Activated naive CD8-positive, alpha-beta T cell treated with anti-CD3 and anti-CD28 coated beads, Interleukin-2, amount 10 ng/mL, durations not matched to agents 7 days and 5 days (primary cell): ENCODE results near the gene TOMM20. TPM values are rescaled to one million over a fixed set of nuclear protein-coding genes. Genes with fewer than 3 reads are reported as not detected.

ENCODE experiments used
- ATAC-seq: fragments of 150-1000 bp; cut with Tn5 transposase; one replicate; pipeline ENCODE4 v1.10.0; 2021; ENCODE audit warnings: low read depth, moderate library complexity
- POLR2A ChIA-PET: fragments of 350-600 bp; sonication (Branson Sonifier 250); formaldehyde crosslinking; loops from one replicate; lab custom pipeline; 2021; ENCODE audit warnings: antibody characterized with exemption; lab: Charles Lee
- DNase-seq: peaks from one replicate; pipeline ENCODE4 v3.0.0; 2021
- H3K27ac Mint-ChIP-seq: one replicate; pipeline ENCODE4 v1.8.0; 2022; ENCODE audit warnings: mild to moderate bottlenecking, mixed read lengths
- H3K27me3 Mint-ChIP-seq: one replicate; pipeline ENCODE4 v1.8.0; 2022; ENCODE audit warnings: mild to moderate bottlenecking, moderate library complexity, mixed read lengths
- H3K36me3 Mint-ChIP-seq: one replicate; pipeline ENCODE4 v1.8.0; 2021; ENCODE audit warnings: mild to moderate bottlenecking, mixed read lengths
- H3K4me1 Mint-ChIP-seq: one replicate; pipeline ENCODE4 v1.8.0; 2021; ENCODE audit warnings: mixed read lengths
- H3K4me3 Mint-ChIP-seq: one replicate; pipeline ENCODE4 v1.8.0; 2022; ENCODE audit warnings: mild to moderate bottlenecking, moderate library complexity, mixed read lengths
- H3K9me3 Mint-ChIP-seq: one replicate; pipeline ENCODE4 v1.8.0; 2021; ENCODE audit warnings: mixed read lengths
- total RNA-seq, 2 experiments: library from RNA; stranded (reverse); gene quantifications; one replicate each; pipeline ENCODE4 v1.2.3, GENCODE V29; 2021

Gene TOMM20
- total RNA-seq, 2 experiments from 2014 or later: 81.2 to 95.5 TPM

DNA sequence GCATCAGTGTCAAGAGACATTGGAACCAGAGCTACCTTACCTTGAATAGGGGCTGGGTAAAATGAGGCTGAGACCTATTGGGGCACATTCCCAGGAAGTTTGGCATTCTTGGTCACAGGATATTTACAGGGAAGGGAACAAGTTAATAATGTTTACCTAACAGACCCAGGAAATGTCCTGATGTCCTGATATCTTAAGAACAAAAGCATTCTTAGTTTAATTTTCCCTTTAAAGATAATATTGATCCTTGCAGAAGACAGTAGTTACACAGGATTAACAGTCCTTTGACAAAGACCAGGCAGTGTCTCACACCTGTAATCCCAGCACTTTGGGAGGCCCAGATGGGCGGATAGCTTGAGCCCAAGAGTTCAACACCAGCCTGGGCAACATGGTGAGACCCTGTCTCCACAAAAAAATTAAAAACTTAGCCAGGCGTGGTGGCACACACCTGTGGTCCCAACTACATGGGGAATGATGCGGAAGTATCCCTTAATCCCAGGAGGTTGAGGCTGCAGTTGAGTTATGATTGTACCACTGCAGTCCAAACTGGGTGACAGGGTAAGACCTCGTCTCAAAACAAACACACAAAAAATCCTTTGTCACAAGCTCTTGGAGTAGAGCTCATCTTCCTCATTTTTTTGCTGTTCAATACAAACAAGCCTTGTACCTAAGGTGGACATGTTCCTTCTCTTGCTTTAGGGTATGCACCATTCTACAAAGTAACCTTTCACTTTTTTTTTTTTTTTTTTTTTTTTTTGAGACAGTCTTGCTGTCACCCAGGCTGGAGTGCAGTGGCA, 1.3 kb upstream of the TOMM20 start:
- peak overlapping the region; percentile 98 for H3K27ac Mint-ChIP-seq
- peaks cover 34% of the 10 kb centered on the region for H3K36me3 Mint-ChIP-seq
- H3K9me3 Mint-ChIP-seq: no peaks in the 10 kb centered on the region
- DNase-seq (no peak), ATAC-seq (no peak)
- peak overlapping the region; percentile 98 for H3K4me3 Mint-ChIP-seq
- POLR2A ChIA-PET: interaction anchor here (0.7 to 3.4 kb wide), 5 partner anchors 12 to 278 kb away, joined by 3 to 18 read pairs (median 4); partner anchors contain the start of gene RBM34
- peaks cover 16% of the 10 kb centered on the region for H3K4me1 Mint-ChIP-seq
- no peaks in the 10 kb centered on the region for H3K27me3 Mint-ChIP-seq

- H3K27me3 Mint-ChIP-seq: no peaks in the 10 kb centered on the region
- ATAC-seq (no peak), DNase-seq (peak; percentile 45)
- POLR2A ChIA-PET: interaction anchor here (0.8 to 3.4 kb wide), 4 partner anchors 18 to 295 kb away, joined by 3 to 18 read pairs (median 4); partner anchors contain the start of gene RBM34
- peak overlapping the region; percentile 98 for H3K4me3 Mint-ChIP-seq
- H3K9me3 Mint-ChIP-seq: no peaks in the 10 kb centered on the region
- H3K27ac Mint-ChIP-seq: peak overlapping the region; percentile 98
- H3K4me1 Mint-ChIP-seq: peaks cover 27% of the 10 kb centered on the region
- peaks cover 29% of the 10 kb centered on the region for H3K36me3 Mint-ChIP-seq
These were observed 743 bp downstream of the TOMM20 start for GRCh38 chr1:235127732-235128455.

- Mint-ChIP-seq H3K27me3 (no peaks in the 10 kb centered on the region), H3K27ac (peak overlapping the region; percentile 98), H3K4me3 (peak overlapping the region; percentile 98), H3K4me1 (peaks cover 33% of the 10 kb centered on the region), H3K36me3 (peaks cover 31% of the 10 kb centered on the region), H3K9me3 (no peaks in the 10 kb centered on the region)
- no peak for ATAC-seq
- POLR2A ChIA-PET: interaction anchor here (1.9 to 3.4 kb wide), 2 partner anchors 23 to 33 kb away, joined by 5 to 18 read pairs; partner anchors contain the start of gene RBM34
- no peak for DNase-seq
These were observed 1.4 kb downstream of the TOMM20 start for GRCh38 chr1:235127203-235127602.

- H3K27ac Mint-ChIP-seq: peak overlapping the region; percentile 81
- DNase-seq (no peak), ATAC-seq (no peak)
- H3K36me3 Mint-ChIP-seq: peaks cover 31% of the 10 kb centered on the region
- no peaks in the 10 kb centered on the region for H3K9me3 Mint-ChIP-seq
- POLR2A ChIA-PET: no interaction called here
- peak overlapping the region; percentile 58 for H3K4me3 Mint-ChIP-seq
- H3K4me1 Mint-ChIP-seq: peaks cover 37% of the 10 kb centered on the region
- no peaks in the 10 kb centered on the region for H3K27me3 Mint-ChIP-seq
These were observed 4.0 kb downstream of the TOMM20 start for GRCh38 chr1:235124665-235125064.

DNA sequence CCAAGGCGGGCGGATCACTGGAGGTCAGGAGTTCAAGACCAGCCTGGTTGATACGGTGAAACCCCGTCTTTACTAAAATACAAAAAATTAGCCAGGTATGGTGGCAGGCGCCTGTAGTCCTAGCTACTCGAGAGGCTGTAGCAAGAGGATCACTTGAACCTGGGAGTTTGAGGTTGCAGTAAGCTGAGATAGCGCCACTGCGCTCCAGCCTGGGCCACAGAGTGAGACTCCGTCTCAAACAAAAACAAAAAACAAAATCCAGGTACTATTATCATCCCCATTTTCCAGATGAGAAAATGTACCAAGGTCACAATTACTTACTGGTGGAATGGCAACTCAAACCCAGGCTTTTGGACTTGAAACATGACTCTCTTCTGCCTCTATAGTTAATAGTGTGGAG, 4.5 kb downstream of the TOMM20 start:
- no peaks in the 10 kb centered on the region for H3K9me3 Mint-ChIP-seq
- H3K4me1 Mint-ChIP-seq: peaks cover 37% of the 10 kb centered on the region
- H3K36me3 Mint-ChIP-seq: peaks cover 31% of the 10 kb centered on the region
- ATAC-seq: no peak
- H3K27ac Mint-ChIP-seq: peak overlapping the region; percentile 81
- no peaks in the 10 kb centered on the region for H3K27me3 Mint-ChIP-seq
- POLR2A ChIA-PET: no interaction called here
- DNase-seq: no peak
- H3K4me3 Mint-ChIP-seq: peak overlapping the region; percentile 58

- H3K9me3 Mint-ChIP-seq: no peaks in the 10 kb centered on the region
- POLR2A ChIA-PET: no interaction called here
- no peak for ATAC-seq
- H3K27me3 Mint-ChIP-seq: no peaks in the 10 kb centered on the region
- H3K27ac Mint-ChIP-seq: peak overlapping the region; percentile 59
- peaks cover 37% of the 10 kb centered on the region for H3K4me1 Mint-ChIP-seq
- H3K4me3 Mint-ChIP-seq: no peak overlapping the region
- peaks cover 39% of the 10 kb centered on the region for H3K36me3 Mint-ChIP-seq
- DNase-seq: no peak
These were observed 6.3 kb downstream of the TOMM20 start for GRCh38 chr1:235122348-235122747.

DNA sequence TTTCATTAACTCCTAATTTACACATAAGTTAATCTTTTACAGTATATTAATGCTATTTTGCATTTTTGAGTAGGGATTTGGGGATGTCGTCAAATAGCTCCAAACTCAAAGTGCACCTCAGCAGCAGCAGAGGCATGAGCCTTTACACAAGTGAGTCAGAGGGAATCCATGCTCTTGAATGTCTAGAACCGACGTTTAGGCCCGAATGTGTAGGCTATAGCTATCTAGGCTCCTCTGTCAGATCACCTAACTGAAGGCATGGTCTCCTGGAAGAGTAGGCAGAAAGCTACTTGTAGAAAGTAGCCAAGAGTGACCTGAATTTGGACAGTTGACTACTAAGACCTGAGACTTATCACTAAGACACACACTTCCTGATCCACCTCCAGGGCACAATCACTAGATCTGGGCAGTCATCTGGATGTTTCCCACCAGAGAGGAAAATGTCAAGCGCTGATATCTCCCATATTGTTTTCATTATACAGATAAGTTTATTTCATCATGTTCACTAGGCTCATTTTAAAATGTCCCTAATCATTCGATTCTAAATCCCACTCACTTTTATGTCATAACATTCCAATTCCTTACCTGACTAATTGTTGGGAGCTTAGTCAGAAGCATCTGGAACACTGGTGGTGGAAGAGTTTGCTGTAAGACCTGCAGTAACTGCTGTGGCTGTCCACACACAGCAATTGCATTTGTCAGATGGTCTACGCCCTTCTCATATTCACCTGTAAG, 15.3 kb downstream of the TOMM20 start:
- Mint-ChIP-seq H3K4me1 (peaks cover 2% of the 10 kb centered on the region), H3K4me3 (no peak overlapping the region), H3K36me3 (peaks cover 50% of the 10 kb centered on the region), H3K9me3 (no peaks in the 10 kb centered on the region), H3K27ac (no peak overlapping the region), H3K27me3 (no peaks in the 10 kb centered on the region)
- DNase-seq: no peak
- POLR2A ChIA-PET: interaction anchor here (0.6 kb wide), 1 partner anchor 107 kb away, joined by 5 read pairs; no protein-coding TSS in a partner anchor
- no peak for ATAC-seq

DNA sequence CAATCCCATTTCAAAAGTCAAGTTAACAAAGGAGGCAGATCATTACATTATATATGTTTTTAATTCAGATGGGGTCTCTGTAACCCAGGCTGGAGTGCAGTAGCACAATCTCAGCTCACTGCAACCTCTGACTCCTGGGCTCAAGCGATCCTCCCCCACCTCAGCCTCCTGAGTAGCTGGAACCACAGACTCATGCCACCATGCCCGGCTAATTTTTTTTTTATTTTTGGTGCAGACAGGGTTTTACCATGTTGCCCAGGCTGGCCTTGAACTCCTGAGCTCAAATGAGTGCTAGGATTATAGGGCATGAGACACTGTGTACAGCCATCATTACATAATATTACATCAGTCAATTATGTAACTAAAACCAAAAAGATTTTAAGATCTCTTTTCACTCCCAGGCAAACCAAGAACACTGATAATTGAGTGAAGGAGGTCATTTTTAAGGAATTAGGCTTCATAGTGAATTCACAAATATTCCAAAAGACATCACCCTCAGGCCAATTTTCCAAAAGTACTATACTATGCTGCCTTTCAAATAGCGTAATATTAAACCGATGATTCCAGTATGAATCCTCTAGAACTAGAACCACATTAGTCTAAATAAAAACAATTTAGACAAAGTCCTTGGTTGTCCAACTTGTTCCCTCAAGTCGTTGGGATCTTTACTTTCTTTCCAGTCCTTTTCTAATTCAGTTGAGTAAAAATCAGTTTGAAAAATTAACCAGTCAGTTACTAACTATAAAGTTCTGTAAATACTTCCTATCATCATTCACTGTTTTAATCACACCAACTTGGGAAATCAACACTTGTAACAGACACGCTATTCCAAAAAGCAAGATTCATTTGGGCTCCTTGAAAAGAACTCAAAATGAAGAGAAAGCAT, 16.1 kb downstream of the TOMM20 start:
- Mint-ChIP-seq H3K27ac (no peak overlapping the region), H3K36me3 (peaks cover 45% of the 10 kb centered on the region), H3K9me3 (no peaks in the 10 kb centered on the region), H3K4me3 (no peak overlapping the region), H3K27me3 (no peaks in the 10 kb centered on the region), H3K4me1 (peaks cover 2% of the 10 kb centered on the region)
- POLR2A ChIA-PET: no interaction called here
- DNase-seq (no peak), ATAC-seq (no peak)

DNA sequence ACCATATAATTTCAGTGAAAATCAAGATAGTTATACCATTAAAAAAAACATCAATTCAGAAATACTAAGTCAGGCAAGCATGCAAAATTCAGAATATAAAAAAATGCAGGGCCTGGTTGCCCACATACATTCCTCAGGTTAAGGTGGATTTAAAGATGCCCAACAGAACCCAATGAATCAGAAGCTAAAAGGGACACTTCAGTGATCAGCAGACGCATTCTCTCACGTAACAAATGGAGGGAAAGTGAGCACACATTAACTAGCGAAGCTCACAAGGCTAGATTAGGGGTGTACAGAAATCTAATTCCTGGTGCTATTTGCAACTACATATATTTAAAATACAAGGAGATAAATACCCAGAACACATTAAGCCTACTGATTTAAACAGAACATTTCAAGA, 17.5 kb downstream of the TOMM20 start:
- H3K27ac Mint-ChIP-seq: no peak overlapping the region
- H3K36me3 Mint-ChIP-seq: peaks cover 47% of the 10 kb centered on the region
- no peak overlapping the region for H3K4me3 Mint-ChIP-seq
- no peak for ATAC-seq
- H3K9me3 Mint-ChIP-seq: no peaks in the 10 kb centered on the region
- H3K27me3 Mint-ChIP-seq: no peaks in the 10 kb centered on the region
- DNase-seq: no peak
- peaks cover 9% of the 10 kb centered on the region for H3K4me1 Mint-ChIP-seq
- POLR2A ChIA-PET: no interaction called here

DNA sequence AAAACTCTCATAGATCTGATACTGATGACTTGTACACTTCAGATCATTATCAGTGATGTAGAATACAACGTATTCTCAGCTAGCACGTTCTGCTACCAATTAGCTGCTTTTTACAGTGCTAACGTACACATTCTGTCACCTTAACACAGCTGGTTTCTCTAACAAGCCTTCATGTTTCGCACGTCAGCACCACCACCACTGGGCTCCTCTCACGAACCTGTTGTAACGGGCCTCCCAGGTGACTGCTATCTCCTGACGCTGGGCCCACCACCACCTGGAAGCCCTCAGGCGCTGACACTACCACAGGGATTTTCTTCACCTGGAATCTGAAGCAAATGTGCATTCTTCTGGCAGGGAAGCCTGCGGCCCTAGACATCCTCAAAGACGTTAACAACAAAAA, 19.8 kb downstream of the TOMM20 start:
- POLR2A ChIA-PET: interaction anchor here (0.6 kb wide), 1 partner anchor 274 kb away, joined by 3 read pairs; no protein-coding TSS in a partner anchor
- H3K9me3 Mint-ChIP-seq: no peaks in the 10 kb centered on the region
- DNase-seq (no peak), ATAC-seq (no peak)
- no peak overlapping the region for H3K27ac Mint-ChIP-seq
- peaks cover 43% of the 10 kb centered on the region for H3K36me3 Mint-ChIP-seq
- no peak overlapping the region for H3K4me3 Mint-ChIP-seq
- peaks cover 21% of the 10 kb centered on the region for H3K4me1 Mint-ChIP-seq
- H3K27me3 Mint-ChIP-seq: no peaks in the 10 kb centered on the region

GRCh38 chr1:235108185-235108593, 20.4 kb downstream of the TOMM20 start:
- peaks cover 24% of the 10 kb centered on the region for H3K4me1 Mint-ChIP-seq
- no peak overlapping the region for H3K4me3 Mint-ChIP-seq
- no peaks in the 10 kb centered on the region for H3K27me3 Mint-ChIP-seq
- H3K9me3 Mint-ChIP-seq: no peaks in the 10 kb centered on the region
- no peak for DNase-seq
- no peak for ATAC-seq
- H3K36me3 Mint-ChIP-seq: peaks cover 38% of the 10 kb centered on the region
- POLR2A ChIA-PET: interaction anchor here (0.6 to 1.0 kb wide), 2 partner anchors 12 to 274 kb away, joined by 3 to 4 read pairs; no protein-coding TSS in a partner anchor
- no peak overlapping the region for H3K27ac Mint-ChIP-seq
